Endothelial cell of umbilical vein (primary cell): ENCODE data around the gene MAK. TPM values are rescaled to one million over a fixed set of nuclear protein-coding genes. Genes with fewer than 3 reads are reported as not detected.

Experiments used
- BruUV-seq: library from RNA; stranded (reverse); fragments of 400-500 nt; replicated peaks from 2 replicates; lab custom pipeline; 2021; lab: Mats Ljungman, UMichigan
- CTCF ChIA-PET: fragments of 300-600, 350-600 bp; sonication (Branson Sonifier 250); formaldehyde crosslinking; loops from one replicate; lab custom pipeline; 2021; ENCODE audit warnings: antibody characterized with exemption, inconsistent platforms; lab: Charles Lee
- POLR2A ChIA-PET: fragments of 300-600, 350-600 bp; sonication (Branson Sonifier 250); formaldehyde crosslinking; loops from one replicate; lab custom pipeline; 2021; ENCODE audit warnings: antibody characterized with exemption, inconsistent platforms; lab: Charles Lee
- DNase-seq: peaks from one replicate; pipeline ENCODE4 v3.0.0-alpha.2; 2011; ENCODE audit warnings: low read depth, low spot score
- FAIRE-seq: peaks from 2 replicates; lab custom pipeline; 2011; peaks lifted over from hg19 to GRCh38; lab: Jason Lieb, UNC
- H2AFZ ChIP-seq: 2 replicates; pipeline ENCODE4 v1.6.0; 2012; ENCODE audit warnings: low read depth, low read length, control low read depth, inconsistent platforms
- H3K27ac ChIP-seq: 2 replicates; pipeline ENCODE4 v1.5.1; 2011; ENCODE audit warnings: low read depth, mild to moderate bottlenecking, control low read depth, low read length, moderate library complexity; ENCODE audit not compliant: insufficient read depth
- H3K27me3 ChIP-seq, 2 experiments: 2 replicates each; pipeline versions ENCODE4 v1.6.0 to v1.6.1; 2011; ENCODE audit warnings: low read length in 2 of 2, mixed read lengths in 1 of 2; ENCODE audit not compliant: control insufficient read depth in 2 of 2, insufficient read depth in 2 of 2
- H3K36me3 ChIP-seq, 2 experiments: 2 replicates in 1 of 2; 3 replicates in 1 of 2; pipeline ENCODE4 v1.5.1; 2011; ENCODE audit warnings: low read length in 2 of 2, mild to moderate bottlenecking in 1 of 2, moderate library complexity in 1 of 2; ENCODE audit not compliant: control insufficient read depth in 2 of 2, insufficient read depth in 2 of 2; ENCODE audit errors: extremely low read depth in 1 of 2
- H3K4me1 ChIP-seq: 3 replicates; pipeline ENCODE4 v1.5.1; 2011; ENCODE audit warnings: mild to moderate bottlenecking, low read length; ENCODE audit not compliant: control insufficient read depth, insufficient read depth; ENCODE audit errors: extremely low read depth
- H3K4me2 ChIP-seq: 2 replicates; pipeline ENCODE4 v1.6.1; 2011; ENCODE audit warnings: low read length, control low read depth, mixed read lengths; ENCODE audit not compliant: insufficient read depth
- H3K4me3 ChIP-seq, 3 experiments: fragments of 200-600 bp in 1 of 3; sonication (generic), shearing (Covaris generic) in 1 of 3; replicated peaks in 1 of 3; 2 replicates each; pipeline ENCODE4 v1.5.1; 2011 to 2016; ENCODE audit warnings: control low read depth in 3 of 3, low read length in 3 of 3, mild to moderate bottlenecking in 2 of 3, inconsistent platforms in 1 of 3, low read depth in 1 of 3, moderate library complexity in 1 of 3; ENCODE audit not compliant: insufficient read depth in 1 of 3
- H3K79me2 ChIP-seq: 2 replicates; pipeline ENCODE4 v1.6.0; 2012; ENCODE audit warnings: low read length, inconsistent platforms; ENCODE audit not compliant: control insufficient read depth, insufficient read depth
- H3K9ac ChIP-seq: replicated peaks from 2 replicates; pipeline ENCODE3; 2011; ENCODE audit warnings: low read length, control low read depth; ENCODE audit not compliant: insufficient read depth; ENCODE audit errors: extremely low read depth
- H3K9me1 ChIP-seq: replicated peaks from 3 replicates; pipeline ENCODE4 v1.6.0; 2011; ENCODE audit warnings: mild to moderate bottlenecking, low read length; ENCODE audit not compliant: control insufficient read depth, insufficient read depth; ENCODE audit errors: extremely low read depth
- H3K9me3 ChIP-seq: replicated peaks from 2 replicates; pipeline ENCODE4 v1.5.1; 2012; ENCODE audit warnings: low read length, inconsistent platforms; ENCODE audit not compliant: control insufficient read depth, insufficient read depth
- H4K20me1 ChIP-seq: replicated peaks from 2 replicates; pipeline ENCODE3; 2011; ENCODE audit warnings: mild to moderate bottlenecking, low read length; ENCODE audit not compliant: control insufficient read depth, insufficient read depth; ENCODE audit errors: extremely low read depth
- CTCF ChIP-seq, 2 donors: IDR thresholded peaks; 1 replicate in 1 of 2; 2 replicates in 1 of 2; pipeline ENCODE4 v1.5.1; 2011; ENCODE audit warnings: low read length in 2 of 2, mild to moderate bottlenecking in 2 of 2, moderate library complexity in 2 of 2, control low read depth in 1 of 2, inconsistent platforms in 1 of 2, low read depth in 1 of 2; ENCODE audit not compliant: insufficient read depth in 1 of 2; ENCODE audit errors: extremely low read depth in 1 of 2
- EZH2 ChIP-seq: IDR thresholded peaks from 2 replicates; pipeline ENCODE4 v1.6.1; 2012; ENCODE audit warnings: borderline replicate concordance, low read depth, mild to moderate bottlenecking, moderate library complexity, low read length, inconsistent platforms; ENCODE audit not compliant: severe bottlenecking
- FOS ChIP-seq: IDR thresholded peaks from 2 replicates; pipeline ENCODE4 v1.6.1; 2011; ENCODE audit warnings: mild to moderate bottlenecking, low read length, moderate library complexity, borderline replicate concordance; ENCODE audit not compliant: insufficient read depth
- GATA2 ChIP-seq: IDR thresholded peaks from 2 replicates; pipeline ENCODE4 v1.7.0; 2011; ENCODE audit warnings: low read depth, mild to moderate bottlenecking, moderate library complexity, mixed read lengths, low read length; ENCODE audit not compliant: insufficient read length, insufficient read depth
- MAX ChIP-seq: IDR thresholded peaks from 2 replicates; pipeline ENCODE4 v1.6.1; 2011; ENCODE audit not compliant: insufficient read depth, insufficient read length
- POLR2A ChIP-seq: IDR thresholded peaks from 2 replicates; pipeline ENCODE4 v1.6.1; 2012; ENCODE audit warnings: low read depth, mild to moderate bottlenecking, control low read depth, low read length
- POLR2AphosphoS5 ChIP-seq: IDR thresholded peaks from 2 replicates; pipeline ENCODE4 v1.6.1; 2012; ENCODE audit warnings: low read depth, mild to moderate bottlenecking, control low read depth, low read length, moderate library complexity; ENCODE audit not compliant: insufficient read depth
- dilution Hi-C: fragments of 300-500 bp; cut with MboI; formaldehyde crosslinking; loops from one replicate; pipeline ENCODE4 v1.15.0; 2019; ENCODE audit warnings: low sequenced_read_pairs; ENCODE audit not compliant: extremely low pct_ligation_motif_present
- intact Hi-C: fragments of 100-400 bp; cut with micrococcal nuclease; formaldehyde crosslinking; loops from one replicate; pipeline ENCODE4 v1.10.0; 2022
- polyA plus RNA-seq, 4 experiments: library from polyadenylated mRNA; depleted of rRNA in 3 of 4; stranded (reverse) in 3 of 4; unstranded in 1 of 4; fragments of >200 nt; gene quantifications; 2 replicates each; pipeline versions ENCODE4 v1.2.1 to v1.2.3, GENCODE V29; 2011 to 2012; ENCODE audit warnings: missing spikeins in 1 of 4
- total RNA-seq: library from RNA; stranded (reverse); gene quantifications from 2 replicates; pipeline ENCODE4 v1.2.3, GENCODE V29; 2021

MAK gene
- total and polyA plus RNA-seq, 2 donors (not counting 3 experiments of a cell fraction or from before 2014, with no cell fraction given), result not detected

- H3K9me1 ChIP-seq, result no peaks in the 10 kb centered on the region
- no peak overlapping the region for H2AFZ ChIP-seq
- DNase-seq (no peak), FAIRE-seq (no peak)
- intact Hi-C loops (no loop called here), dilution Hi-C loops (no loop called here)
- H3K27ac ChIP-seq, result no peak overlapping the region
- H3K4me1 ChIP-seq, result no peaks in the 10 kb centered on the region
- TF ChIP-seq EZH2, result no peak
- TF ChIP-seq GATA2, result no peak
- TF ChIP-seq FOS, result no peak
- no peak for TF ChIP-seq MAX
- no peak for TF ChIP-seq CTCF (IDR thresholded peaks at IDR 0.05; ENCODE audit: extremely low read depth in 1 of 2, insufficient read depth in 1 of 2, low read depth in 1 of 2, low read length in 2 of 2)
- TF ChIP-seq POLR2A, result no peak
- no peak for TF ChIP-seq POLR2AphosphoS5
- peaks cover 0 to 1% of the 10 kb centered on the region in 2 experiments for H3K27me3 ChIP-seq
- no peak overlapping the region for H3K9ac ChIP-seq
- no peaks in the 10 kb centered on the region for H3K36me3 ChIP-seq
- H4K20me1 ChIP-seq, result no peaks in the 10 kb centered on the region
- ChIA-PET CTCF (no interaction called here), POLR2A (no interaction called here)
- H3K4me3 ChIP-seq, result no peak overlapping the region
- H3K4me2 ChIP-seq, result no peak overlapping the region
- no peaks in the 10 kb centered on the region for H3K9me3 ChIP-seq
- no peaks in the 10 kb centered on the region for H3K79me2 ChIP-seq
- no TSS peak for BruUV-seq
Measured at GRCh38 chr6:10862361-10862760, 24.0 kb upstream of the MAK start.
